Measurements from ENCODE around the gene C15orf39.
A peak's percentile ranks its signal among the peaks of the same experiment; 100 is the strongest.

The C15orf39 gene

DNA sequence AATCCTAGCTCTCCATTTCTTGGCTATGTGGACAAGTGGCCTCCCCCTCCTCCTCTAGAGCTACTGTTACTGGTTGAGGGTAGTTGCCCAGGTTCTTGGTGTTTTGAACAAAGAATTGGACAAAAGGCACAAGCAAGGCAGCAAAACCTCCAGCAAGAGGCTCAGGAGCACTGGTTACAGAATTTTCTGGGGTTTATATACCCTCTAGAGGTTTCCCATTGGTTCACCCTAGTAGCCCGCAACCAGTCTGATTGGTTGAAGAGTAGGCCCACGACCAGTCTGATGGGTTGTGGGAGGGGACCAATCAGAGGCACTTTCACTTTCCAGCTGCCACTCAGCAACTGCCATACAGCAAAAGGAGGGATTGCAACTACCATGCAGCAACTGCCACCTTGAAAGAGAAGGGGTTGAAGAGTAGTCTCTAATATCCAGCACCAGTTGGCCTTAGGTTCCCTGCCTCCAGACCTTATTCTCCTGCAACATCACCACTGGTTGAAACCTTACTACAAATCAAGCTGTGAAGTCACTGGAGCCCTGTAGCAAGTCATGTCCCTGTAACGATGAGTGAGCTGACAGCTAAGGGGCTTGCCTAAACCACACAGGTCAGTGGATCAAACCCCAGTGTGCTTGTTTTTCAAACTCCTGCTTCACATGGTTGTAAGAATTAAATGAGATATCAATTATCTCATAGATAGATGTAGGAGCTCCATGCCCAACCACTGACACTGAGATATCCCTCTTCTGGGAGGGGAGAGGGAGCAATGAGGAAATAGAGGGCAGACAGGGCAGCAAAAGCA lies 2.9 kb upstream of the C15orf39 start:
- DNase-seq = peak; percentile 35

DNA sequence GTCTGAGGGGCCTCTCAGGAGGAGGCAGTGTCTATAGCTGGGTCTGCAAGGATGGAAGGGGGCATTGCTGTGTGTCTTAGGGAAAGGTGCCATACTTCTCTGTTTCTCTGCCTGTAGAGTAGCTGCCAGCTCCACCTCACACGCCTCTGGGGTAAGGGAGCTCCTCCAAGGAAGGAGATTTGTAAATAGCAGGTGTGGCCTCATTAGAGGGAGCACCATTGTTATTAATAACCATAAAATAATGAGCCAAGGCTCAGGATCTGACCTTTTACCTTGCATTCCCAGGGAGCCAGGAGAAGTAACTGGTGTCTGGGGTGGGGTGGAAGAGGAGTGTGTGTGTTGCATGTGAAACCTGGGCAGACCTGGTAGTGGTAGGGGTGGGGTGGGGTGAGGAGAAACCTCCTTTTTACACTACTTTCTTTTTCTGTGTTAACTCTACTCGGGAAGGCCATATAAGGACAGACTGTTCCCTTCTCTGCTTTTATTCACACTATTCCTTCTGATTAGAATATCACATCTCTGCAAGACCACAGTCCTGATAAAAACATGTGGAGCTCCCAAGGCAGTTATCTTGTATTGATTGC lies 2.2 kb upstream of the C15orf39 start:
- DNase-seq = no peak

DNA sequence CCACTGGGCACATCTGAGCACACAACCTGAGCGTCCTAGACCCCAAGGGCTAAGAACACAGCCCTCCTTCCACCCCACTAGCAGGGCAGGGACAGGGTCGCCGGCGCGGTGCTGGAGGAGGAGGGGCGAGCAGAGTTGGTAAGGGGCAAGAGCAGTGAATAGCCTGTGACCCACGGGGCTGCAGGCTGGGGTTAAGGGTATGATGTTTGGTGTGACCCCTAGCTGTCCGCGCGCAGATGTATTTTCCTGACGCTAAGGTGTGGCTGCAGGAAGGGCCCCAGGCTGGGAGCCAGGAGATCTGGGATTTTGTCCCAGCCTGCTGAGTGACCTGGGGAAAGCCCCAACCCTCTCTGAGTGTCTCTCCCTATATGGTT lies 1.3 kb upstream of the C15orf39 start:
- no peak for DNase-seq

DNA sequence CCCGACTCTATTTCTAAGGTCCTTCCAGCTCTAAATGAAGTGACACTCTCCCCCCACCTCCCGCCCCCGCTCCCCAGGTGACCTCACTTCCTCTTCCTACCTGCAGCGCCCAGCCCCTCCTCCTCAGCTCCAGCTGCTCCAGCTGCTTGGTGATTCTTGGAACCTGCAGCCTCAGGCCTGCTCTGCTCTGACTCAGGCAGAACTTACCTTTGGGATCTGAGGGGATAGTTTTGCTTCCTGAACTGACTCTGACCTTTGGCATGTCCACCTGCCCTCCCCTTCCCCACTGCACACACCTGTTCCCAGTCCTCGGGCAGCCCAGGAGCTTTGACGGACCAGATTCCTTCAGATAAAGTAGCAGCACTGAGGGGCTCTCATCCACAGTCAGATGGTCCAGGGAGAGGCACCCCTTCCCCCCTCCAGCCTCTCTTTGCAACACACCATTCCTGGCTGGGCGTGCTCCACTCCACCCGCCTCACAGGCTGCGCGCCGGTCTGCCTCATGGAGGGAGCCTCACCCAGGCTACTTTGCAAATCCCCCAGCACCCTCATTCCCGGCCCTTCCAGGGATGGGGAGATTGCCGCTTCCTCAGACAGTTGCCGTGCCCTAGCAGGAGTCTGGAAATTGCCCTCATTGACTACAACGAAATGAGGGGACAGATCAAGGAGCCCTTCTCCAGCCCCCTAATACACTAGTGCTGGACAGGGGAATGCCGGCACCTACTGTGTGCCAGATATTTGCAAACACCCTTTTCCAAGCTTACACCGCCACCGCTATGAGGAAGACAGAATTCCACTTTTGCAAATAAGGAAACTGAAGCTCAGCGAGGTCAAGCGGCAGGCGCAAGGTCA lies 692 bp upstream of the C15orf39 start:
- peak; percentile 63 for DNase-seq

DNA sequence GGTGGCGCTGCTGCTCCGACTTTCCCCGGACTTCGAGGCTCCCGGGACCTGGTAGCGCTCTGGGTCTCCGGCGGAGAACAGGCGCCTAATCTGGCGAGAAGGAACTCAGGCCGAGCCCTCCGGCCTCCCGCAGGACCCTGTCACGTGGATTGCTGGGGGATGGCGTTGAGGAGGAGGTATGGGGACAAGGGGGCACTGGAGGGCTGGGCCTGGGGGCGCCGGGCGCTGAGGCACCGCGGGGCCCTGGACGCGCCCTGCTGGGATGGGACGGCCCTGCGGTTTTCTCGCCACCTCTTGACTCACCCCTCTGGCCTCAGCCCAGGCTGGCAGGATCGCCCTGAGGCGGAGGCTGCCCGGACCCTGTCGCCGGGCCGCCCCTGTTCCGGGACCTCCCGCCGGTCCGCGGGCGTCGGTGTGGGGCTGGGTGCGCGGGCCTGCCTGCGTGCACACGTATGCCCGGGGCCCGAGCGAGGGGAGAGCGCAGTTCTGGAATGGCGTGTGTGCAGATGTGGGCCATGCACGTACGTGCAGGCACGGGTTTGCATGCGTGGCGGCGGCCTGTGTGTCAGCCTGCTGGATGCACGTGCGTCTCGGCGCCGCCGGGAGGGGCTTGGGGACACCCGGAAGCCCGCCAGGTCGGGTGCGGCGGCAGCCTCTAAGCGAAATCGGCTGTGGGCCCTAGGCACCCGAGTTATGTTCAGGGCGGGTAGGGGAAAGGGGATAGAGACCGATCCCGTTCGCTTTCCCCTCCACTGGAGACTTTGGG lies 752 bp downstream of the C15orf39 start:
- DNase-seq = peak; percentile 90

DNA sequence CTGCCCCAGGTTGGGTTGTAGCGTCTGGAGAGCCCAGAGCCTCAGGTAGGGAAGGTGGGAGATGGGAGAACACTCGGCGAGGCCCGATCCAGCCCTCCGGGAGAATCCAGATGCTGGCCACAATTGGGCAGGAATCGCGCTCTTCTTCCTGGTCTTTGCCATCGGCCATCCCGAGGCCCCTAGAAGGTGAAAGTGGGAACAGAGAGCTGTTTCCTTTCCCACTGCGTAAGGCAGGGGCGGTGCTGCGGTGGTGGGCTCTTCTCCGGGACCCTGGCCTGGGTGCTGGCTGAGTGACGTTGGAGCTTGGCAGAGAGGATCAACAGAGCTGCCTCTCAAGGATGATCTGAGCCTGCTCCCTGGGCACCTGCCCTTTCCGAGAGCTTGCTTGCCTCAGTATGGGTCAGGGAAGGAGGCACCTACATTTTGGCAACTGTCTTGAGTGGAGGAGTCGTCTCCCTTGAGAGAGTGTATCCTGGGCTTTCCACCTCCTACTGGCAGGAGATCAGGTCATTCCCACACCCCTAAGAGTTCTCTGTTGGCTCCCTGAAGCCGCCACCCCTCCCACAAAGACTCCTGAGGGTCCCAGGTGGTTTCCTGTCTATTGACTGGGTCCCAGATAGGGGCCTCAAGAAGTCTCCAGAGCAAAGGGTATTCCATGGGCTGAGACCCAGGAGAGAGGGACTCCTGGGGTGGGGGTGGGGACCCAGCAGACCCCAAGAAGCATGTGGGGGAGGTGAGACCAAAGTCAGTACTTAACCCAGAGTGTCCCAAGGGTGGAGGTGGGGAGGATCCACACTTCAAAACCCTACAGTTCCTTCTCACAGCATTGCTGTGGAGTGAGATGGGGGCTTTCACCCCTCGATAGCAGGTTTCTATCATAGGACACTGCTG lies 1.6 kb downstream of the C15orf39 start:
- no peak for DNase-seq

DNA sequence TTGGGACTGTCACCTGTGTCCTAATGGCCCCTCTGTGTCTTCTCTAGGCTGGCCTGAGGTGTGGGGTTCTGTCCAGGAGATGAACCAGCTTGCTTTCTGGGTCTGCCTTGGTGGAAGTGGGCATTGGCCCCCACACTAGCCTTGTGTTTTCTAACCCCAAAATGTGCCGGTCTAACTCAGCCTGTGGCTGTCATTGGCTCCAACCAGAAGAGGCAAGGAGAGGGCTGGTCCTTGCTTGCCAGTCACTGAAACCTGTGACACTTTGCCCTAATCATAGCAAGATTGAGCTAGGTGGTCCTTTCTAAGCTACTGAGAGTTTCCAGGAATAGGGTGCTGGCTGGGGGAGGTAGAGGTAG lies 2.2 kb downstream of the C15orf39 start:
- no peak for DNase-seq

DNA sequence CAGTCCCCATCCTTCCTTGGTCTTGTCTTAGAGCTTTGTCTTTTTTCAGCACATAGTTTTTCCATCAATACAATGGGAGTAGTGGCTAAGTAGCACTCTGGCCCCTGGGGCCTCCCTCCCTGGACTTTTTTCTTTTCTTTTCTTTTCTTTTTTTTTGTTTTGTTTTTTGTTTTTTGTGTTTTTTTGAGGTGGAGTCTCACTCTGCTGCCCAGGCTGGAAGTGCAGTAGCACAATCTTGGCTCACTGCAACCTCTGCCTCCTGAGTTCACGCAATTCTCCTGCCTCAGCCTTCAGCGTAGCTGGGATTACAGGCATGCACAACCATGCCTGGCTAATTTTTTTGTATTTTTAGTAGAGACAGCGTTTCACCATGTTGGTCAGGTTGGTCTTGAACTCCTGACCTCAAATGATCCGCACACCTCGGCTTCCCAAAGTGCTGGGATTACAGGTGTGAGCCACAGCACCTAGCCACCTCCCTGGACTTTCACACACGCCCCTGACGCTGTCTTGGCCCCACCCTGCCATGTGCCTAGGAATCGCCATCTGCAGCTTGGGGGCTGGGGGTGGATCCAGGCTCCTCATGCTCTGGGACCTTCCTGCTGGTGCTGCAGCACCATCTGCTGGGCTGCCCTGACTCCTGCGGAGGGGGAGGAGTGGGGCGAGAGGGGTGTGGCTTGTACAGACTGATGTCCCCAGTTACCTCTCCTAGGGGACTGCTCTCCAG lies 2.8 kb downstream of the C15orf39 start:
- DNase-seq = peak; percentile 88

DNA sequence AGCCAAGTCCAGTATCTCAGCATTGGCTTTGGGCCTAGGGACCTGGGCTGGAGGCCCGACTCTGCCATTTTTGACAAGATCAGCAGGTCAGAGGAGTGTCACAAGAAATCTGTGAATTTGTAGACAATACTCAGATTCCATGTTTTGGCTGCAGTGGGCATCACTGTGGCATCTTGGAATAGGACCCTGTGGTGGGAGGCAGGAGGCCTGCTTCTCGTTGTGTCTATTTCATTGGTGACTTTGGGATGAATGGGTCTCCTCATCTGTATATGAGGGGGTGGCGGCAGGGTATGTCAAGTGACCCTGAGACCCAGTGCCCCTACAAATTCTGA lies 3.3 kb downstream of the C15orf39 start:
- DNase-seq = no peak

DNA sequence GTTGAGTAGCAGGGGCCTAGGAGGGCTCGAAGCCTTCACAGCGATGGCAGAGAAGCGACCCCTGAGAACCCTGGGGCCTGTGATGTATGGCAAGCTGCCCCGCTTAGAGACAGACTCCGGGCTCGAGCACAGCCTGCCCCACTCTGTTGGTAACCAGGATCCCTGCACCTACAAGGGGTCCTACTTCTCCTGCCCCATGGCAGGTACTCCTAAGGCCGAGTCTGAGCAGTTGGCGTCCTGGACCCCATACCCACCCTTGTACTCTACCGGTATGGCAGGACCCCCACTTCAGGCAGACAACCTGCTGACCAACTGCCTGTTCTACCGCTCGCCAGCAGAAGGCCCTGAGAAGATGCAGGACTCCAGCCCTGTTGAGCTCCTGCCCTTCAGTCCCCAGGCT lies 4.3 kb downstream of the C15orf39 start:
- DNase-seq = no peak

DNA sequence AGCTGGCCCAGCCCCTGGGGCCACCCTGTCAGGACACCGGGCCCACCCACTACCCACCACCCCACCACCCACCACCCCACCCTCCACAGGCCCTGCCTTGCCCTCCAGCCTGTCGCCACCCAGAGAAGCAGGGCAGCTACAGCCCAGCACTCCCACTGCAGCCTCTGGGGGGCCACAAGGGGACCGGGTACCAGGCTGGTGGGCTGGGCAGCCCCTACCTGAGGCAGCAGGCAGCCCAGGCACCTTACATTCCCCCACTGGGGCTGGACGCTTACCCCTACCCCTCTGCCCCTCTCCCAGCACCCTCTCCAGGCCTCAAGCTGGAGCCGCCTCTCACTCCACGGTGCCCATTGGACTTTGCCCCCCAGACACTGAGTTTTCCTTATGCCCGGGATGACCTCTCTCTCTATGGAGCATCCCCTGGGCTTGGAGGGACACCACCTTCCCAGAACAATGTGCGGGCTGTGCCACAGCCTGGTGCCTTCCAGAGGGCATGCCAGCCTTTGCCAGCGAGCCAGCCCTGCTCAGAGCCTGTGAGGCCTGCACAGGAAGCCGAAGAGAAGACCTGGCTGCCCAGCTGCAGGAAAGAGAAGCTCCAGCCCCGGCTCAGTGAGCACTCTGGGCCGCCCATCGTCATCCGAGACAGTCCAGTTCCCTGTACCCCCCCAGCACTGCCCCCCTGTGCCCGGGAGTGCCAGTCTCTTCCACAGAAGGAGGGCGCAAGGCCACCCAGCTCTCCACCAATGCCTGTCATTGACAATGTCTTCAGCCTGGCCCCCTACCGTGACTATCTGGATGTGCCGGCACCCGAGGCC lies 5.3 kb downstream of the C15orf39 start:
- DNase-seq = no peak

DNA sequence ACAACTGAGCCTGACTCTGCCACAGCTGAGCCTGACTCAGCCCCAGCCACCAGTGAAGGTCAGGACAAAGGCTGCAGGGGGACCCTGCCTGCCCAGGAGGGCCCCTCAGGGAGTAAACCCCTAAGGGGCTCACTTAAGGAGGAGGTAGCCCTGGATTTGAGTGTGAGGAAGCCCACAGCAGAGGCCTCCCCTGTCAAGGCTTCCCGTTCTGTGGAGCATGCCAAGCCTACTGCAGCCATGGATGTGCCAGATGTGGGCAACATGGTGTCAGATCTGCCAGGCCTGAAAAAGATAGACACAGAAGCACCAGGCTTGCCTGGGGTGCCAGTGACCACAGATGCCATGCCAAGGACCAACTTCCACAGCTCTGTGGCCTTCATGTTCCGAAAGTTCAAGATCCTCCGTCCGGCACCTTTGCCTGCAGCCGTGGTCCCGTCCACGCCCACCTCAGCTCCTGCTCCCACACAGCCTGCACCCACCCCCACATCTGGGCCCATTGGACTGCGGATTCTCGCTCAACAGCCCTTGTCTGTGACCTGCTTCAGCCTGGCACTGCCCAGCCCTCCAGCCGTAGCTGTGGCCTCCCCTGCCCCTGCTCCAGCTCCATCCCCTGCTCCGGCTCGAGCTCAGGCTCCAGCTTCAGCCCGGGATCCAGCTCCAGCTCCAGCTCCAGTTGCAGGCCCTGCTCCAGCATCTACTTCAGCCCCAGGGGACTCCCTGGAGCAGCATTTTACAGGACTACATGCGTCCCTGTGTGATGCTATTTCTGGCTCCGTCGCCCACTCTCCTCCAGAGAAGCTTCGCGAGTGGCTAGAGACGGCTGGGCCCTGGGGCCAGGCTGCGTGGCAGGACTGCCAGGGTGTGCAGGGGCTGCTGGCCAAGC lies 6.2 kb downstream of the C15orf39 start:
- DNase-seq = no peak

DNA sequence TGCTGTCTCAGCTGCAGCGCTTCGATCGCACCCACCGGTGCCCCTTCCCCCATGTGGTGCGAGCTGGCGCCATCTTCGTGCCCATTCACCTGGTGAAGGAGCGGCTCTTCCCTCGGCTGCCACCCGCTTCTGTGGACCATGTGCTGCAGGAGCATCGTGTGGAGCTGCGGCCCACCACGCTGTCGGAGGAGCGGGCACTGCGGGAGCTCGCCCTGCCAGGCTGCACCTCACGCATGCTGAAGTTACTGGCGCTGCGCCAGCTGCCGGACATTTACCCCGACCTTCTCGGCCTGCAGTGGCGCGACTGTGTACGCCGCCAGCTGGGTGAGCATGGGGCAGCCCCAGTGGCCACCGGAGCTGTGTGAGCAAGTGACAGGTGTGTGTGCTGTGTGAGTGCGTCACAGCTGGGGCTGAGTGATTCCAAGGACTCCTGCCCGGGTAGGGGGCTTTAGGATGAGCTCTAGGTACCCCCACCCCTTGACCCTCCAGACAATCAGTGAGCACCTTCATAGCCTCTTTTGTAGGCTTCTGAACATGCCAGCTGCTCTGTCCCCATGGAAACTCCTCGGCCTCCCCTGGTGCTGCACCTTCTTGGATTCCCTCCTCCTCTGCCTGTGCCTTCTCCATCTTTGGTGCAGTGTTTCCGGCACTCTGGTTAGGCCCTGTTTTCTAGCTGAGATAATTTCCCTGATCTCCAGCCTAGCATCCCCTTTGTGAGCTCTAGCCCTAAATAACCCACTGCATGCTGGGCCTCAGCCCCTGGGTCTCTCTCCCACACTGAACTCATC lies 7.0 kb downstream of the C15orf39 start:
- DNase-seq = no peak

DNA sequence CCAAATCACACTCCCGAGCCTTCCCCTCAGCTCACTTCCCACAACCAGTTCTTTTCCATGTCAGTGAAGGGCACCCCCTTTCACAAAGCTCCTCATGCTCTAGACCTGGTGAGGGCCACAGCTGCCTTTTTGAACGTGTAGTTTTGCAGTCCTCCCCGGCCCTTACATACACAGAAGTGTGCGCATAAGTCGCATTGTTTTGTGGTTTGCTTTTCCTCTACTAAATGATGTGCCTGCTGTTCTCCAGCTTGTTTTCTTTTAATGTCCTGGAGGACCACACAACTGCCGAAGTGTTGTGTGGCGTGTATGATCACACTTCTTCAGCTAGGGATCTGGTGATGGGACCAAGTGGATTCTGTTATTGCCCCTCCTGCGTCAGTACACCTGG lies 7.6 kb downstream of the C15orf39 start:
- no peak for DNase-seq

DNA sequence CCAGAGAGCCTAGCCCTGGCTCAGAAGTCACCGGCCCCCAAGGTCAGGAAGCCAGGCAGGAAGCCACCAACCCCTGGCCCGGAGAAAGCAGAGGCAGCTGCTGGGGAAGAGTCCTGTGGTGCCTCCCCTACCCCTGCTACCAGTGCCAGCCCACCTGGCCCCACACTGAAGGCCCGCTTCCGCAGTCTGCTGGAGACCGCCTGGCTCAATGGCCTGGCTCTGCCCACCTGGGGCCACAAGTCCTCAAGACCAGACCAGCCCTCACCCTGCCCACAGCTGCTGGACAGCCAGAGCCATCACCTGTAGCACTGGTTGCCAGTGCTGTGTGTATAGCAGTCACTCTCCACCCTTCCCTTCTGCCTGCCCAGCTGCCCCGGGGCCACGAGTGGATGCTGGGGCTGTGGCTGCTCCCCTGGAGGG lies 9.1 kb downstream of the C15orf39 start:
- no peak for DNase-seq

DNA sequence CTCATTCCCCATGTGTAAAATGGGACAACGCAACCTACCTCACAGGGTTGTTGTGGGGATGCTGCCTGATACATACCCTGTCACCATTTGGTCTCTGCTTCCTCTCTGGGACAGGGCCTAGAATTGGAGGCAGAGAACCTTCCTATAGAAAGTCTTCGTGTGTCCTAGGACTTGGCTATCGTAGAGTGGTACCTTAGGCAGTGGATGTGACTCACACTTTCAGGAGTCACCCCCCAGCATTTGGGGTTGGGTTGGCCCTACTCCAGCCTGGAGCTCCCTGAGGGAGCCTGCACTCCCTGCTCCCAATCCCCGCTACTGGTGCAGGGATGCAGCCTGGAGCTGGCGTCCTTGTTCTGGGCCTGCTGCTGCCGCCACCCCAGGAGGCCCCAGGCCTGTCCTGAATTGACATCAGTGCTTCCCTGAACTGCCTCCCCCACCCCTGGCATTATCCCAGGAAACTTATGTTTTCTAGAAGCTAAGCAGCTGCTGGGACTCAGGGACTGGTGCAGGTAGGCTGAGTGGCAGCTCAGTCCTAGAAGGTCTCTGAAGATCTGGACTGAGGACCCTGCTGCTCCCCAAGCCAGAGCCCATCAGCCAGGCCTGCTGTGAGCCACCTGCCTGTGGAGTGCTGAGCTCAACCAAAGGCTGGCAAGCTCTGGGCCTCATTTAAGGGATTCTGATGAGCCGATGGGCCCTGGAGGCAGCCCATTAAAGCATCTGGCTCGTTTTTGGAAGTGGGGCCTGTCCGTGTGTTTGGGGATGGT lies 9.9 kb downstream of the C15orf39 start:
- DNase-seq = no peak

DNA sequence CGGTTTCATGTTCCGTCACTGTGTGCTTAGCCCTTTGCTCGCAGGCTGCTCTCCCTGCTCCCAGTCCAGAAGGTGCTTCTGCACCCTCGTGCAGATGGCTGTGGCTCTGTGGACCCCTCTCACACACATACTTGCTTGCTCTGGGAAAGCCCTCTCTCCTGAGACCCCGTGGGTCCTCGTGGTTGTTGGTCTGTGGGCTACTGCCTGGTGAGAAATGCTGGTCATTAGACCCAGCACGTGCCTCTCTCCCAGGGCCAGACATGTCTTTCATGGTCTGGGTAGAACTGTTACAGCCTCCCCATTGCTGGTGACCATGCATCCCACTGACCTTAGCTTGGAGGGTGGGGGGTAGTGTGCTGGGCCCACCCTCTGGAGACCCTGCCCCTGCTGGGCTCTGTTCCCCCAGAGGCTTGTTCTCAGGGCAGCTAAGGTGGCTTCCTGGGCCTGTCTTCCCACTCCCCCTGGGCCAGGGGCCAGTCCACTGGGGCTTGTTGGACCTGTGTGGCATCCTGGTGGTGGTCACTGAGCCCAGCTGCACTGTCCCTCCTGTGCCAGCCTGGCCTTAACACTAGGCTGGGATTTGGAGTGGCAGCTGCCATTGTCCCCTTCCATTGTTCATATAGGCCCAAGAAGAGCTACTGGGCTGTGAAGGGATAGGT lies 10.6 kb downstream of the C15orf39 start:
- no peak for DNase-seq

All from activated naive CD4-positive, alpha-beta T cell treated with anti-CD3 and anti-CD28 coated beads, Interleukin-2, amount 50 U/mL, for 16 hours (primary cell).